HEK293 (cell line): ENCODE data around the gene ZNF646.
A peak's percentile ranks its signal among the peaks of the same experiment; 100 is the strongest.

Experiments
- GLI2 ChIP-seq: fragments of 450-650 bp; formaldehyde crosslinking; IDR thresholded peaks from 2 replicates; pipeline ENCODE4; 2017; ENCODE audit warnings: missing biosample characterization, missing genetic modification characterization, low read depth, borderline replicate concordance
- GLIS1 ChIP-seq: fragments of 450-650 bp; formaldehyde crosslinking; IDR thresholded peaks from 2 replicates; pipeline ENCODE4 v1.5.1; 2016; ENCODE audit warnings: missing biosample characterization, missing genetic modification characterization
- KLF16 ChIP-seq: fragments of 450-650 bp; formaldehyde crosslinking; IDR thresholded peaks from 2 replicates; pipeline ENCODE4 v1.5.1; 2017; ENCODE audit warnings: missing biosample characterization, missing genetic modification characterization
- SCRT1 ChIP-seq: fragments of 450-650 bp; formaldehyde crosslinking; IDR thresholded peaks from 2 replicates; pipeline ENCODE4 v1.5.1; 2016; ENCODE audit warnings: missing biosample characterization, missing genetic modification characterization, borderline replicate concordance
- SP7 ChIP-seq: fragments of 450-650 bp; formaldehyde crosslinking; IDR thresholded peaks from 2 replicates; pipeline ENCODE4 v1.5.1; 2016; ENCODE audit warnings: missing biosample characterization, missing genetic modification characterization
- TRIM28 ChIP-seq: IDR thresholded peaks from 2 replicates; pipeline ENCODE4 v1.6.1; 2011; ENCODE audit warnings: low read length, control low read depth, borderline replicate concordance
- ZBTB8A ChIP-seq: fragments of 450-650 bp; formaldehyde crosslinking; IDR thresholded peaks from 2 replicates; pipeline ENCODE4 v1.5.1; 2016; ENCODE audit warnings: missing biosample characterization, missing genetic modification characterization
- ZNF157 ChIP-seq: fragments of 450-650 bp; formaldehyde crosslinking; IDR thresholded peaks from 2 replicates; pipeline ENCODE4 v1.5.1; 2016; ENCODE audit warnings: missing biosample characterization, missing genetic modification characterization
- ZNF391 ChIP-seq: fragments of 450-650 bp; formaldehyde crosslinking; IDR thresholded peaks from 2 replicates; pipeline ENCODE4 v1.5.1; 2016; ENCODE audit warnings: low read depth, missing biosample characterization, missing genetic modification characterization, borderline replicate concordance
- ZNF394 ChIP-seq: fragments of 450-650 bp; formaldehyde crosslinking; IDR thresholded peaks from 2 replicates; pipeline ENCODE4 v1.5.1; 2016; ENCODE audit warnings: missing biosample characterization, missing genetic modification characterization, mild to moderate bottlenecking, moderate library complexity, borderline replicate concordance
- ZNF521 ChIP-seq: fragments of 450-650 bp; formaldehyde crosslinking; IDR thresholded peaks from 2 replicates; pipeline ENCODE4 v1.5.1; 2017; ENCODE audit warnings: missing biosample characterization, mild to moderate bottlenecking, missing genetic modification characterization
- ZNF600 ChIP-seq: fragments of 450-650 bp; formaldehyde crosslinking; IDR thresholded peaks from 2 replicates; pipeline ENCODE4 v1.5.1; 2016; ENCODE audit warnings: missing biosample characterization, missing genetic modification characterization
- ZNF707 ChIP-seq: fragments of 450-650 bp; formaldehyde crosslinking; IDR thresholded peaks from 2 replicates; pipeline ENCODE4 v1.5.1; 2016; ENCODE audit warnings: missing biosample characterization, missing genetic modification characterization
- ZNF776 ChIP-seq: fragments of 450-650 bp; formaldehyde crosslinking; IDR thresholded peaks from 2 replicates; pipeline ENCODE4 v1.5.0; 2017; ENCODE audit warnings: missing biosample characterization, missing genetic modification characterization, borderline replicate concordance
- ZNF830 ChIP-seq: fragments of 450-650 bp; IDR thresholded peaks from 2 replicates; pipeline ENCODE4 v1.5.0; 2018; ENCODE audit warnings: missing biosample characterization, missing genetic modification characterization, low read depth, mild to moderate bottlenecking, moderate library complexity
- ZNF843 ChIP-seq: fragments of 450-650 bp; formaldehyde crosslinking; IDR thresholded peaks from 2 replicates; pipeline ENCODE4 v1.5.1; 2016; ENCODE audit warnings: missing biosample characterization, missing genetic modification characterization
- TF ChIP-seq, protein P1 (sequence below): fragments of 450-650 bp; formaldehyde crosslinking; IDR thresholded peaks from 2 replicates; pipeline ENCODE4 v1.5.1; 2016; ENCODE audit warnings: missing biosample characterization, missing genetic modification characterization
- TF ChIP-seq, protein P2 (sequence below): fragments of 450-650 bp; formaldehyde crosslinking; IDR thresholded peaks from 2 replicates; pipeline ENCODE4 v1.5.1; 2016; ENCODE audit warnings: missing biosample characterization, missing genetic modification characterization
- TF ChIP-seq, protein P3 (sequence below): fragments of 450-650 bp; formaldehyde crosslinking; IDR thresholded peaks from 2 replicates; pipeline ENCODE4 v1.5.1; 2017; ENCODE audit warnings: missing biosample characterization, missing genetic modification characterization
- TF ChIP-seq, protein P4 (sequence below): fragments of 450-650 bp; formaldehyde crosslinking; IDR thresholded peaks from 2 replicates; pipeline ENCODE4 v1.5.1; 2016; ENCODE audit warnings: missing biosample characterization, missing genetic modification characterization
- TF ChIP-seq, protein P5 (sequence below): fragments of 450-650 bp; formaldehyde crosslinking; optimal IDR thresholded peaks from 2 replicates; pipeline ENCODE3; 2016; ENCODE audit warnings: missing biosample characterization, mild to moderate bottlenecking, missing genetic modification characterization
- TF ChIP-seq, protein P6 (sequence below): fragments of 450-650 bp; formaldehyde crosslinking; IDR thresholded peaks from 2 replicates; pipeline ENCODE4 v1.5.0; 2017; ENCODE audit warnings: missing biosample characterization, missing genetic modification characterization, borderline replicate concordance

ZNF646 gene

DNA sequence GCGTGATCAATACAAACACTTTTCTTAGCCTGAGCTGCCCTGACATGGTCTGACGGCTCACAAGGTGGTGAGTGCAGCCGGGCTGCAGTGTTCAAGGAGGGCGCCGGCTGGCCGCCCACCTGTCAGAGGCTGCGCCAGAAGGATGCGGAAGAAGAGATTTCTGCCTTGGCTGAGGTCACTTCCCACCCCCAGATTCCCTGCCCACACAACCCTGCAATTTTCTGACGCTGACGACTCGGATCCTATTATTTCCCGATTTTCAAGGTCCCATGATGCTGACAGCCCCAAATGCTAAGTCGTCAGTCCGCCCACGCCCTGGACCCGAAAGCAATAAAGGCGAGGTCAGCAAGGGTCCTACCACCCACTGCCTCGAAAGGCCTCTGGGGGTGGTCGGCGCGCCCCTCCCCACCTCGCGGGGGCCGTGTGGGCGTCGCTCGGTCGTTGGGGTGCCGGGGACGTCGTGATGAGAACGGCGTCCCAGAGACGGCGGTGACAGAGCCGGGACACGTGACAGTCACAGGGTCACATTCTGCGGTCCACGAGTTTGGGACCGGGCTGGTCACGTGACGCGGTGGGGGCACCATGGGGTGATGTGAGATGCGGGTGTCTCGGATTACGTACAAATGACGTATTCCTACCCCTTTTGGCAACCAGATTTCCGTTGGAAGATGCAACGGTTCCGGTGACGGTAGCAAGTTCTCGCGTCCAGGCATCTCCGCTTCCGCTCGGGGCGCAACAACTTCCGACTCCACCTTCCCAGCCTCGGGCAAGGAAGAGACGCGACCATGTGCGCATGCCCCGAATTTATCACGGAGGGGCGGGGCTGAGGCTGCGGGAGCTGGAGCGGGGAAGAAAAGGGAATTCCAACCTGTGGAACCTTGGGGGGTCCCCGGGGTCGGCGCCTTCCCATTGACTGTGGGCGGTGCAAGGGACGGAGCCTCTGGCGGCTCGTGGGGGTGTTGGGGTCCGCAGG, 41.2 kb upstream of the ZNF646 start, which contains the start of gene STX4 (continued):
- TF ChIP-seq, protein P1, sequence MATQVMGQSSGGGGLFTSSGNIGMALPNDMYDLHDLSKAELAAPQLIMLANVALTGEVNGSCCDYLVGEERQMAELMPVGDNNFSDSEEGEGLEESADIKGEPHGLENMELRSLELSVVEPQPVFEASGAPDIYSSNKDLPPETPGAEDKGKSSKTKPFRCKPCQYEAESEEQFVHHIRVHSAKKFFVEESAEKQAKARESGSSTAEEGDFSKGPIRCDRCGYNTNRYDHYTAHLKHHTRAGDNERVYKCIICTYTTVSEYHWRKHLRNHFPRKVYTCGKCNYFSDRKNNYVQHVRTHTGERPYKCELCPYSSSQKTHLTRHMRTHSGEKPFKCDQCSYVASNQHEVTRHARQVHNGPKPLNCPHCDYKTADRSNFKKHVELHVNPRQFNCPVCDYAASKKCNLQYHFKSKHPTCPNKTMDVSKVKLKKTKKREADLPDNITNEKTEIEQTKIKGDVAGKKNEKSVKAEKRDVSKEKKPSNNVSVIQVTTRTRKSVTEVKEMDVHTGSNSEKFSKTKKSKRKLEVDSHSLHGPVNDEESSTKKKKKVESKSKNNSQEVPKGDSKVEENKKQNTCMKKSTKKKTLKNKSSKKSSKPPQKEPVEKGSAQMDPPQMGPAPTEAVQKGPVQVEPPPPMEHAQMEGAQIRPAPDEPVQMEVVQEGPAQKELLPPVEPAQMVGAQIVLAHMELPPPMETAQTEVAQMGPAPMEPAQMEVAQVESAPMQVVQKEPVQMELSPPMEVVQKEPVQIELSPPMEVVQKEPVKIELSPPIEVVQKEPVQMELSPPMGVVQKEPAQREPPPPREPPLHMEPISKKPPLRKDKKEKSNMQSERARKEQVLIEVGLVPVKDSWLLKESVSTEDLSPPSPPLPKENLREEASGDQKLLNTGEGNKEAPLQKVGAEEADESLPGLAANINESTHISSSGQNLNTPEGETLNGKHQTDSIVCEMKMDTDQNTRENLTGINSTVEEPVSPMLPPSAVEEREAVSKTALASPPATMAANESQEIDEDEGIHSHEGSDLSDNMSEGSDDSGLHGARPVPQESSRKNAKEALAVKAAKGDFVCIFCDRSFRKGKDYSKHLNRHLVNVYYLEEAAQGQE, result peak; percentile 52
- TF ChIP-seq, protein P2, sequence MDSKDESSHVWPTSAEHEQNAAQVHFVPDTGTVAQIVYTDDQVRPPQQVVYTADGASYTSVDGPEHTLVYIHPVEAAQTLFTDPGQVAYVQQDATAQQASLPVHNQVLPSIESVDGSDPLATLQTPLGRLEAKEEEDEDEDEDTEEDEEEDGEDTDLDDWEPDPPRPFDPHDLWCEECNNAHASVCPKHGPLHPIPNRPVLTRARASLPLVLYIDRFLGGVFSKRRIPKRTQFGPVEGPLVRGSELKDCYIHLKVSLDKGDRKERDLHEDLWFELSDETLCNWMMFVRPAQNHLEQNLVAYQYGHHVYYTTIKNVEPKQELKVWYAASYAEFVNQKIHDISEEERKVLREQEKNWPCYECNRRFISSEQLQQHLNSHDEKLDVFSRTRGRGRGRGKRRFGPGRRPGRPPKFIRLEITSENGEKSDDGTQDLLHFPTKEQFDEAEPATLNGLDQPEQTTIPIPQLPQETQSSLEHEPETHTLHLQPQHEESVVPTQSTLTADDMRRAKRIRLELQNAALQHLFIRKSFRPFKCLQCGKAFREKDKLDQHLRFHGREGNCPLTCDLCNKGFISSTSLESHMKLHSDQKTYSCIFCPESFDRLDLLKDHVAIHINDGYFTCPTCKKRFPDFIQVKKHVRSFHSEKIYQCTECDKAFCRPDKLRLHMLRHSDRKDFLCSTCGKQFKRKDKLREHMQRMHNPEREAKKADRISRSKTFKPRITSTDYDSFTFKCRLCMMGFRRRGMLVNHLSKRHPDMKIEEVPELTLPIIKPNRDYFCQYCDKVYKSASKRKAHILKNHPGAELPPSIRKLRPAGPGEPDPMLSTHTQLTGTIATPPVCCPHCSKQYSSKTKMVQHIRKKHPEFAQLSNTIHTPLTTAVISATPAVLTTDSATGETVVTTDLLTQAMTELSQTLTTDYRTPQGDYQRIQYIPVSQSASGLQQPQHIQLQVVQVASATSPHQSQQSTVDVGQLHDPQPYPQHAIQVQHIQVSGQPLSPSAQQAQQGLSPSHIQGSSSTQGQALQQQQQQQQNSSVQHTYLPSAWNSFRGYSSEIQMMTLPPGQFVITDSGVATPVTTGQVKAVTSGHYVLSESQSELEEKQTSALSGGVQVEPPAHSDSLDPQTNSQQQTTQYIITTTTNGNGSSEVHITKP (tag by site-specific recombination), result peak; percentile 92
- TF ChIP-seq GLIS1 (tag by site-specific recombination), result peak; percentile 62
- TF ChIP-seq SCRT1, result peak; percentile 60; the same call in 1 of the 2 replicates
- no peak for TF ChIP-seq ZNF830 (tag by site-specific recombination)
- TF ChIP-seq, protein P3, sequence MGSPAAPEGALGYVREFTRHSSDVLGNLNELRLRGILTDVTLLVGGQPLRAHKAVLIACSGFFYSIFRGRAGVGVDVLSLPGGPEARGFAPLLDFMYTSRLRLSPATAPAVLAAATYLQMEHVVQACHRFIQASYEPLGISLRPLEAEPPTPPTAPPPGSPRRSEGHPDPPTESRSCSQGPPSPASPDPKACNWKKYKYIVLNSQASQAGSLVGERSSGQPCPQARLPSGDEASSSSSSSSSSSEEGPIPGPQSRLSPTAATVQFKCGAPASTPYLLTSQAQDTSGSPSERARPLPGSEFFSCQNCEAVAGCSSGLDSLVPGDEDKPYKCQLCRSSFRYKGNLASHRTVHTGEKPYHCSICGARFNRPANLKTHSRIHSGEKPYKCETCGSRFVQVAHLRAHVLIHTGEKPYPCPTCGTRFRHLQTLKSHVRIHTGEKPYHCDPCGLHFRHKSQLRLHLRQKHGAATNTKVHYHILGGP (tag by site-specific recombination), result 0 out of 2 replicates have a peak, but pooled peaks have one; percentile 6
- TF ChIP-seq ZNF157, result 0 out of 2 replicates have a peak, but pooled peaks have one; percentile 29
- TF ChIP-seq ZNF521 (tag by site-specific recombination), result no peak
- TF ChIP-seq ZNF394, result peak; percentile 72; the same call in 1 of the 2 replicates
- peak; percentile 85 for TF ChIP-seq ZNF843 (tag by site-specific recombination)
- TF ChIP-seq ZNF776 (tag by site-specific recombination), result no peak
- TF ChIP-seq SP7 (tag by site-specific recombination), result peak; percentile 98
- peak; percentile 38; the same call in 1 of the 2 replicates for TF ChIP-seq ZNF600 (tag by site-specific recombination)
- TF ChIP-seq, protein P4, sequence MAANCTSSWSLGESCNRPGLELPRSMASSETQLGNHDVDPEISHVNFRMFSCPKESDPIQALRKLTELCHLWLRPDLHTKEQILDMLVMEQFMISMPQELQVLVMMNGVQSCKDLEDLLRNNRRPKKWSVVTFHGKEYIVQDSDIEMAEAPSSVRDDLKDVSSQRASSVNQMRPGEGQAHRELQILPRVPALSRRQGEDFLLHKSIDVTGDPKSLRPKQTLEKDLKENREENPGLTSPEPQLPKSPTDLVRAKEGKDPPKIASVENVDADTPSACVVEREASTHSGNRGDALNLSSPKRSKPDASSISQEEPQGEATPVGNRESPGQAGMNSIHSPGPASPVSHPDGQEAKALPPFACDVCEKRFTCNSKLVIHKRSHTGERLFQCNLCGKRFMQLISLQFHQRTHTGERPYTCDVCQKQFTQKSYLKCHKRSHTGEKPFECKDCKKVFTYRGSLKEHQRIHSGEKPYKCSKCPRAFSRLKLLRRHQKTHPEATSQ, result peak; percentile 78; the same call in 1 of the 2 replicates
- peak; percentile 92 for TF ChIP-seq ZBTB8A
- TF ChIP-seq TRIM28, result 0 out of 2 replicates have a peak, but pooled peaks have one; percentile 21
- TF ChIP-seq GLI2 (tag by site-specific recombination), result no peak
- TF ChIP-seq, protein P5, sequence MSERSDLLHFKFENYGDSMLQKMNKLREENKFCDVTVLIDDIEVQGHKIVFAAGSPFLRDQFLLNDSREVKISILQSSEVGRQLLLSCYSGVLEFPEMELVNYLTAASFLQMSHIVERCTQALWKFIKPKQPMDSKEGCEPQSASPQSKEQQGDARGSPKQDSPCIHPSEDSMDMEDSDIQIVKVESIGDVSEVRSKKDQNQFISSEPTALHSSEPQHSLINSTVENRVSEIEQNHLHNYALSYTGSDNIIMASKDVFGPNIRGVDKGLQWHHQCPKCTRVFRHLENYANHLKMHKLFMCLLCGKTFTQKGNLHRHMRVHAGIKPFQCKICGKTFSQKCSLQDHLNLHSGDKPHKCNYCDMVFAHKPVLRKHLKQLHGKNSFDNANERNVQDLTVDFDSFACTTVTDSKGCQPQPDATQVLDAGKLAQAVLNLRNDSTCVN (tag by site-specific recombination), result peak; percentile 62
- TF ChIP-seq, protein P6, sequence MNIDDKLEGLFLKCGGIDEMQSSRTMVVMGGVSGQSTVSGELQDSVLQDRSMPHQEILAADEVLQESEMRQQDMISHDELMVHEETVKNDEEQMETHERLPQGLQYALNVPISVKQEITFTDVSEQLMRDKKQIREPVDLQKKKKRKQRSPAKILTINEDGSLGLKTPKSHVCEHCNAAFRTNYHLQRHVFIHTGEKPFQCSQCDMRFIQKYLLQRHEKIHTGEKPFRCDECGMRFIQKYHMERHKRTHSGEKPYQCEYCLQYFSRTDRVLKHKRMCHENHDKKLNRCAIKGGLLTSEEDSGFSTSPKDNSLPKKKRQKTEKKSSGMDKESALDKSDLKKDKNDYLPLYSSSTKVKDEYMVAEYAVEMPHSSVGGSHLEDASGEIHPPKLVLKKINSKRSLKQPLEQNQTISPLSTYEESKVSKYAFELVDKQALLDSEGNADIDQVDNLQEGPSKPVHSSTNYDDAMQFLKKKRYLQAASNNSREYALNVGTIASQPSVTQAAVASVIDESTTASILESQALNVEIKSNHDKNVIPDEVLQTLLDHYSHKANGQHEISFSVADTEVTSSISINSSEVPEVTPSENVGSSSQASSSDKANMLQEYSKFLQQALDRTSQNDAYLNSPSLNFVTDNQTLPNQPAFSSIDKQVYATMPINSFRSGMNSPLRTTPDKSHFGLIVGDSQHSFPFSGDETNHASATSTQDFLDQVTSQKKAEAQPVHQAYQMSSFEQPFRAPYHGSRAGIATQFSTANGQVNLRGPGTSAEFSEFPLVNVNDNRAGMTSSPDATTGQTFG (tag by site-specific recombination), result 0 out of 2 replicates have a peak, but pooled peaks have one; percentile 28
- no peak for TF ChIP-seq ZNF707 (tag by site-specific recombination)
- peak; percentile 97 for TF ChIP-seq KLF16 (tag by site-specific recombination)
- TF ChIP-seq ZNF391 (tag by site-specific recombination), result peak; percentile 96; the same call in 1 of the 2 replicates
